SK-N-SH (cell line): Measurements from ENCODE around the gene TDRD1. TPM values are rescaled to one million over a fixed set of nuclear protein-coding genes. Genes with fewer than 3 reads are reported as not detected.

Experiments used
- CTCF ChIA-PET: fragments of 300-600, 350-600 bp; formaldehyde crosslinking; extraction: SDS; loops from one replicate; lab custom pipeline; 2021; lab: Yijun Ruan, JAX
- POLR2A ChIA-PET: fragments of 350-600 bp; sonication (Branson Sonifier 250); formaldehyde crosslinking; extraction: SDS; loops from one replicate; lab custom pipeline; 2020; ENCODE audit warnings: antibody characterized with exemption, inconsistent platforms; lab: Yijun Ruan, JAX
- DNase-seq: peaks from one replicate; pipeline ENCODE4 v3.0.0; 2012
- H2AFZ ChIP-seq: fragments of 200-600 bp; sonication (generic); 2 replicates; pipeline ENCODE4 v1.8.1; 2016; ENCODE audit warnings: antibody characterized with exemption, mild to moderate bottlenecking, low read depth
- H3F3A ChIP-seq: fragments of 200-600 bp; sonication (generic); replicated peaks from 2 replicates; pipeline ENCODE3; 2016; ENCODE audit warnings: antibody characterized with exemption, mild to moderate bottlenecking; ENCODE audit not compliant: insufficient read depth
- H3K27ac ChIP-seq, 2 experiments: fragments of 200-500 bp in 1 of 2; fragments of 200-600 bp in 1 of 2; sonication (Bioruptor generic) in 1 of 2; sonication (generic), shearing (Covaris generic) in 1 of 2; 2 replicates each; pipeline versions ENCODE4 v1.5.1 to v1.6.1; 2014 to 2016; ENCODE audit warnings: low read depth in 2 of 2, inconsistent platforms in 1 of 2, low read length in 1 of 2, mild to moderate bottlenecking in 1 of 2, mixed read lengths in 1 of 2
- H3K27me3 ChIP-seq: fragments of 200-600 bp; sonication (generic), shearing (Covaris generic); 2 replicates; pipeline ENCODE4 v1.6.1; 2016; ENCODE audit warnings: mixed run types; ENCODE audit not compliant: insufficient read depth
- H3K36me3 ChIP-seq, 2 experiments: fragments of 200-500 bp in 1 of 2; fragments of 200-600 bp in 1 of 2; sonication (Bioruptor generic) in 1 of 2; sonication (generic) in 1 of 2; replicated peaks in 1 of 2; 2 replicates each; pipeline versions ENCODE3 to v1.5.1; 2014 to 2016; ENCODE audit warnings: low read length in 1 of 2, mild to moderate bottlenecking in 1 of 2; ENCODE audit not compliant: insufficient read depth in 2 of 2, control insufficient read depth in 1 of 2
- H3K4me1 ChIP-seq, 2 experiments: fragments of 200-500 bp in 1 of 2; fragments of 200-600 bp in 1 of 2; sonication (Bioruptor generic) in 1 of 2; sonication (generic), shearing (Covaris generic) in 1 of 2; 2 replicates each; pipeline versions ENCODE4 v1.5.1 to v1.6.1; 2014 to 2016; ENCODE audit warnings: low read depth in 1 of 2, low read length in 1 of 2, mixed run types in 1 of 2; ENCODE audit not compliant: insufficient read depth in 2 of 2, control insufficient read depth in 1 of 2
- H3K4me2 ChIP-seq: fragments of 200-600 bp; sonication (generic), shearing (Covaris generic); 2 replicates; pipeline ENCODE4 v1.6.1; 2017; ENCODE audit warnings: mixed run types
- H3K4me3 ChIP-seq, 2 experiments: fragments of 200-500 bp in 1 of 2; fragments of 200-600 bp in 1 of 2; sonication (Bioruptor generic) in 1 of 2; sonication (generic), shearing (Covaris generic) in 1 of 2; 2 replicates each; pipeline versions ENCODE4 v1.5.1 to v1.8.1; 2014 to 2016; ENCODE audit warnings: low read depth in 2 of 2, inconsistent platforms in 1 of 2, low read length in 1 of 2, mild to moderate bottlenecking in 1 of 2, mixed read lengths in 1 of 2, moderate library complexity in 1 of 2
- H3K79me2 ChIP-seq: fragments of 200-600 bp; sonication (generic); 2 replicates; pipeline ENCODE4 v1.8.1; 2017; ENCODE audit warnings: mild to moderate bottlenecking; ENCODE audit not compliant: insufficient read depth
- H3K9ac ChIP-seq: fragments of 200-600 bp; sonication (generic); 2 replicates; pipeline ENCODE4 v1.6.1; 2017; ENCODE audit warnings: mixed run types
- H3K9me2 ChIP-seq: fragments of 200-600 bp; sonication (generic); 2 replicates; pipeline ENCODE4 v1.6.1; 2017; ENCODE audit warnings: mixed run types
- H3K9me3 ChIP-seq: fragments of 200-600 bp; sonication (generic); 2 replicates; pipeline ENCODE4 v1.6.1; 2017; ENCODE audit warnings: mixed run types, mild to moderate bottlenecking, moderate library complexity
- H4K20me1 ChIP-seq: fragments of 200-600 bp; sonication (generic); 2 replicates; pipeline ENCODE4 v1.6.1; 2017; ENCODE audit warnings: mild to moderate bottlenecking, mixed run types; ENCODE audit not compliant: insufficient read depth
- CHD2 ChIP-seq: fragments of 150-350 bp; IDR thresholded peaks from 2 replicates; pipeline ENCODE4 v1.6.1; 2018; ENCODE audit warnings: low read length; ENCODE audit not compliant: partially characterized antibody
- ELF1 ChIP-seq: IDR thresholded peaks from 2 replicates; pipeline ENCODE4 v1.4.0; 2012
- EZH2phosphoT487 ChIP-seq: fragments of 200-600 bp; sonication (generic); IDR thresholded peaks from 2 replicates; pipeline ENCODE4 v1.6.1; 2017; ENCODE audit warnings: low read depth, mixed run types, mild to moderate bottlenecking, antibody characterized with exemption, moderate library complexity, borderline replicate concordance
- FOSL2 ChIP-seq: IDR thresholded peaks from 2 replicates; pipeline ENCODE4 v1.4.0; 2012; ENCODE audit warnings: low read depth, mild to moderate bottlenecking, moderate library complexity, borderline replicate concordance
- FOXJ3 ChIP-seq: sonication (generic); formaldehyde crosslinking; IDR thresholded peaks from 2 replicates; pipeline ENCODE4 v1.5.1; 2020; ENCODE audit warnings: mild to moderate bottlenecking, missing genetic modification reagents
- GATA2 ChIP-seq: sonication (generic); formaldehyde crosslinking; IDR thresholded peaks from 2 replicates; pipeline ENCODE4 v1.5.0; 2020; ENCODE audit warnings: mild to moderate bottlenecking, missing genetic modification reagents
- JUND ChIP-seq: IDR thresholded peaks from 2 replicates; pipeline ENCODE4 v1.4.0; 2012
- MEF2A ChIP-seq: IDR thresholded peaks from 2 replicates; pipeline ENCODE4 v1.4.0; 2012; ENCODE audit warnings: low read depth, borderline replicate concordance
- MXI1 ChIP-seq: IDR thresholded peaks from 2 replicates; pipeline ENCODE4 v1.6.1; 2012; ENCODE audit warnings: mild to moderate bottlenecking, low read depth, low read length, improper control_type of control experiment
- NRF1 ChIP-seq: IDR thresholded peaks from 2 replicates; pipeline ENCODE4 v1.6.1; 2012; ENCODE audit warnings: low read depth, mild to moderate bottlenecking, low read length
- PBX3 ChIP-seq: IDR thresholded peaks from 2 replicates; pipeline ENCODE4; 2012
- SMC3 ChIP-seq: IDR thresholded peaks from 2 replicates; pipeline ENCODE4 v1.6.1; 2012; ENCODE audit warnings: low read depth, low read length, improper control_type of control experiment
- TAF1 ChIP-seq: IDR thresholded peaks from 2 replicates; pipeline ENCODE4 v1.6.1; 2012; ENCODE audit warnings: low read depth, mild to moderate bottlenecking, low read length, moderate library complexity, borderline replicate concordance
- TEAD4 ChIP-seq: IDR thresholded peaks from 2 replicates; pipeline ENCODE4 v1.4.0; 2012; ENCODE audit warnings: mild to moderate bottlenecking, borderline replicate concordance; ENCODE audit not compliant: insufficient read depth
- USF2 ChIP-seq: fragments of 150-350 bp; IDR thresholded peaks from 2 replicates; pipeline ENCODE4 v1.6.1; 2017; ENCODE audit warnings: antibody characterized with exemption, low read length, low read depth, borderline replicate concordance
- WGBS: methylation state at CpG from one replicate; pipeline ENCODE4 v1.1.6; 2017; ENCODE audit warnings: low lambda C conversion rate; 5-methylcytosine and 5-hydroxymethylcytosine counted together
- polyA plus RNA-seq, 3 experiments: library from polyadenylated mRNA; depleted of rRNA; stranded (reverse); fragments of >200 nt; gene quantifications; 2 replicates each; pipeline ENCODE4 v1.2.3, GENCODE V29; 2012
- TF ChIP-seq, protein P1 (sequence below): IDR thresholded peaks from 2 replicates; pipeline ENCODE4 v1.4.0; 2012; ENCODE audit warnings: low read depth, borderline replicate concordance
- TF ChIP-seq, protein P2 (sequence below): fragments of 150-350 bp; IDR thresholded peaks from 2 replicates; pipeline ENCODE4 v1.6.1; 2016; ENCODE audit warnings: mild to moderate bottlenecking, low read depth, low read length
- TF ChIP-seq, protein P3 (sequence below): fragments of 200-600 bp; sonication (generic); IDR thresholded peaks from 2 replicates; pipeline ENCODE4 v1.6.1; 2017; ENCODE audit warnings: antibody characterized with exemption, mild to moderate bottlenecking, moderate library complexity
- TF ChIP-seq, protein P4 (sequence below): IDR thresholded peaks from 2 replicates; pipeline ENCODE4 v1.4.0; 2012; ENCODE audit warnings: low read depth

Gene TDRD1
- polyA plus RNA-seq, 1 of the 3 experiments (the other 2 are of a cell fraction): not detected

DNA sequence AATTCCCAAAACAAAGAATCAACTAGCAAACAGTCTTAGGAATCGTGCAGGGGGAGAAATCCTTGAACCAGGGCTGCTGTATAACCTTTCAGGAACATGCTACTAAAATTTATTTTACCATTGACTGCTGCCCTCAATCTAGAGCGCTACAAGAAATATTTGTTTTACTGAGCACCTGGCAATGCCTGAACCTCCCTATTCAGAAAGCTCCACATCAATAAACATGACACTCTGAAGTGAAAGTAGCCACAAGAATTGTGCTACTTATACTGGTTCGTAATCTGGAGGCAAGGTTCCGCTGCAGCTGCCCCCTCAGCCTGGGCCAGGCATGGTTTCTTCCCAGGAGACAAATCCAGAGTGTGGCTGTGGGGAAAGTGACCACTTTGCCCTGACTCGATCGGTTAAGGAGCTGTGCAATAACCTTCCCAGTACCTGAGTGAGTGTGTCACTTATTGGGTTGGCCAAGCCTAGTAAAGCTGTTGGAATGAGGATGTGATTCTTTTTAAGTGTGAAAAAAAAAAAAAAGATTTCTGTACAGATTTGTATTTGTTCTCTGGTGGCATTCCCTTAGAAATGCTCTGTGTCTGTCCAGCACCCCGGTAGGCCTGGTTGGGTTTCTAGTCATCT is 67.6 kb downstream of the TDRD1 start:
- Histone ChIP-seq H3F3A (no peaks in the 10 kb centered on the region), H3K4me1 (peaks cover 0 to 5% of the 10 kb centered on the region in 2 experiments; a peak in 1 of 4 replicates), H3K27ac (no peak overlapping the region), H3K36me3 (no peaks in the 10 kb centered on the region), H3K27me3 (peaks cover 16% of the 10 kb centered on the region; the same call in 1 of the 2 replicates)
- TF ChIP-seq, protein P1, sequence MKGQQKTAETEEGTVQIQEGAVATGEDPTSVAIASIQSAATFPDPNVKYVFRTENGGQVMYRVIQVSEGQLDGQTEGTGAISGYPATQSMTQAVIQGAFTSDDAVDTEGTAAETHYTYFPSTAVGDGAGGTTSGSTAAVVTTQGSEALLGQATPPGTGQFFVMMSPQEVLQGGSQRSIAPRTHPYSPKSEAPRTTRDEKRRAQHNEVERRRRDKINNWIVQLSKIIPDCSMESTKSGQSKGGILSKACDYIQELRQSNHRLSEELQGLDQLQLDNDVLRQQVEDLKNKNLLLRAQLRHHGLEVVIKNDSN: no peak
- TF ChIP-seq, protein P2, sequence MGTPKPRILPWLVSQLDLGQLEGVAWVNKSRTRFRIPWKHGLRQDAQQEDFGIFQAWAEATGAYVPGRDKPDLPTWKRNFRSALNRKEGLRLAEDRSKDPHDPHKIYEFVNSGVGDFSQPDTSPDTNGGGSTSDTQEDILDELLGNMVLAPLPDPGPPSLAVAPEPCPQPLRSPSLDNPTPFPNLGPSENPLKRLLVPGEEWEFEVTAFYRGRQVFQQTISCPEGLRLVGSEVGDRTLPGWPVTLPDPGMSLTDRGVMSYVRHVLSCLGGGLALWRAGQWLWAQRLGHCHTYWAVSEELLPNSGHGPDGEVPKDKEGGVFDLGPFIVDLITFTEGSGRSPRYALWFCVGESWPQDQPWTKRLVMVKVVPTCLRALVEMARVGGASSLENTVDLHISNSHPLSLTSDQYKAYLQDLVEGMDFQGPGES: no peak
- TF ChIP-seq NRF1 (no peak), USF2 (no peak)
- TF ChIP-seq, protein P3, sequence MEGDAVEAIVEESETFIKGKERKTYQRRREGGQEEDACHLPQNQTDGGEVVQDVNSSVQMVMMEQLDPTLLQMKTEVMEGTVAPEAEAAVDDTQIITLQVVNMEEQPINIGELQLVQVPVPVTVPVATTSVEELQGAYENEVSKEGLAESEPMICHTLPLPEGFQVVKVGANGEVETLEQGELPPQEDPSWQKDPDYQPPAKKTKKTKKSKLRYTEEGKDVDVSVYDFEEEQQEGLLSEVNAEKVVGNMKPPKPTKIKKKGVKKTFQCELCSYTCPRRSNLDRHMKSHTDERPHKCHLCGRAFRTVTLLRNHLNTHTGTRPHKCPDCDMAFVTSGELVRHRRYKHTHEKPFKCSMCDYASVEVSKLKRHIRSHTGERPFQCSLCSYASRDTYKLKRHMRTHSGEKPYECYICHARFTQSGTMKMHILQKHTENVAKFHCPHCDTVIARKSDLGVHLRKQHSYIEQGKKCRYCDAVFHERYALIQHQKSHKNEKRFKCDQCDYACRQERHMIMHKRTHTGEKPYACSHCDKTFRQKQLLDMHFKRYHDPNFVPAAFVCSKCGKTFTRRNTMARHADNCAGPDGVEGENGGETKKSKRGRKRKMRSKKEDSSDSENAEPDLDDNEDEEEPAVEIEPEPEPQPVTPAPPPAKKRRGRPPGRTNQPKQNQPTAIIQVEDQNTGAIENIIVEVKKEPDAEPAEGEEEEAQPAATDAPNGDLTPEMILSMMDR: no peak
- TF ChIP-seq, all 33 proteins: peak for 0
- Histone ChIP-seq H3K4me2 (no peak overlapping the region), H4K20me1 (no peaks in the 10 kb centered on the region), H3K9me2 (no peaks in the 10 kb centered on the region), H3K9me3 (no peaks in the 10 kb centered on the region), H2AFZ (no peak overlapping the region), H3K4me3 (no peak overlapping the region), H3K9ac (no peak overlapping the region), H3K79me2 (no peaks in the 10 kb centered on the region)
- no peak for DNase-seq
- 78% methylated on average over 7 of the region's 7 CpGs for WGBS
- ChIA-PET CTCF (no interaction called here), POLR2A (no interaction called here)

DNA sequence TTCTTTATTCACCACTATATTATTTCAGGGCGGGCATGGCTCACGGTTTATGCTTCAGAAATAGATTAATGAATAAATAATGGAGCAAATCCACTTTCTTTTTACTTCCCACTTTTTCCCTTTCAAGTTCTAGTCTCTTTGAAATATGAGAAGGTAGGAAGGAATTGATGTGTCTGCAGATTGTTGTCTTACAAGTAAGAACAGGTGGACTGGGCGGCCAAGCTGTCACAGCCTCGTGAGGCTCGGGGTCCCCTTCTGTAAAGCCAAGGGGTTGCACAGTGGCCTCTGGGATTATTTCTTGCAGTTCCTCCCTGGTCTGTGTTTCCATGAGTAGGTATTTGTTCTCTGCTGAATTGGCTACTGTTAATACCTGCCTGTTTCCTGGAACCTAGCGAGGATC is 71.1 kb downstream of the TDRD1 start:
- Histone ChIP-seq H3K36me3 (no peaks in the 10 kb centered on the region), H2AFZ (no peak overlapping the region), H3K27ac (no peak overlapping the region), H3F3A (no peaks in the 10 kb centered on the region), H3K79me2 (no peaks in the 10 kb centered on the region), H3K4me3 (no peak overlapping the region), H3K9ac (no peak overlapping the region), H3K4me1 (no peaks in the 10 kb centered on the region), H4K20me1 (no peaks in the 10 kb centered on the region), H3K27me3 (no peaks in the 10 kb centered on the region), H3K9me3 (no peaks in the 10 kb centered on the region), H3K4me2 (no peak overlapping the region), H3K9me2 (no peaks in the 10 kb centered on the region)
- ChIA-PET CTCF (no interaction called here), POLR2A (no interaction called here)
- no peak for DNase-seq
- 88% methylated on average over 6 of the region's 6 CpGs for WGBS
- TF ChIP-seq GATA2 (CRISPR knock-in tag) (no peak), MEF2A (no peak), USF2 (no peak), CHD2 (no peak), JUND (no peak), PBX3 (no peak), TEAD4 (no peak), MXI1 (no peak), FOXJ3 (CRISPR knock-in tag) (no peak), FOSL2 (no peak), ELF1 (no peak), SMC3 (no peak), TAF1 (no peak), EZH2phosphoT487 (no peak)
- TF ChIP-seq, protein P4, sequence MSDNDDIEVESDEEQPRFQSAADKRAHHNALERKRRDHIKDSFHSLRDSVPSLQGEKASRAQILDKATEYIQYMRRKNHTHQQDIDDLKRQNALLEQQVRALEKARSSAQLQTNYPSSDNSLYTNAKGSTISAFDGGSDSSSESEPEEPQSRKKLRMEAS: no peak
- TF ChIP-seq, protein P1: no peak
